ENCODE data around the gene CDHR1.

DNA sequence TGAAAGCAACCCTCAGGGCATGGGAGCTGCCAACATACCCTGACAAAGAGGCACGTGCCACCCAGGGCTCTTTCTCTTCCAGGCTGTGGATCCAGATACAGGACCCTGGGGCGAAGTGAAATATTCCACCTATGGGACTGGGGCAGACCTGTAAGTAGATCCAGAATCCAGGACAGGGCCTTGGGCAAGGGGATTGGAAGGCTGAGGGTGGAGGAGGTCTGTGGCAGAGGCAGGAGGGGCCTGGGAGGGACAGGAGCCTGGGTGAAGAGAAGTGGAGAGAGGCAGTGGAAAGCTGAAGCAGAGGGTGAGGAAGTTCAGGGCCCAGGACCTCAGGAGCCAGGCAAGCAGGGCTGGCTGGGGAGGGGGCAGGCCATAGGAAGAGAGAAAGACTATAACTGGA, 17.2 kb downstream of the CDHR1 start:
- TF ChIP-seq ZNF207 (IDR thresholded peaks at IDR 0.05; ENCODE audit: borderline replicate concordance) (no peak), ZSCAN29 (IDR thresholded peaks at IDR 0.05) (no peak), YY1 (IDR thresholded peaks at IDR 0.05; ENCODE audit: low read depth, low read length) (no peak), POLR2AphosphoS2 (IDR thresholded peaks at IDR 0.05; ENCODE audit: low read depth, low read length) (no peak), ESRRA (IDR thresholded peaks at IDR 0.05; ENCODE audit: low read length) (no peak), EZH2 (IDR thresholded peaks at IDR 0.05; ENCODE audit: borderline replicate concordance, control insufficient read depth, low read depth, low read length) (no peak), FOS (IDR thresholded peaks at IDR 0.05; ENCODE audit: borderline replicate concordance, extremely low read depth, insufficient read length) (no peak), GABPA (IDR thresholded peaks at IDR 0.05; ENCODE audit: low read depth) (no peak), EGR1 (IDR thresholded peaks at IDR 0.05; ENCODE audit: borderline replicate concordance in 1 of 2, low read depth in 2 of 2, low read length in 2 of 2) (no peak), RELA (IDR thresholded peaks at IDR 0.05; ENCODE audit: borderline replicate concordance, partially characterized antibody) (no peak)
- TF ChIP-seq, protein P1, sequence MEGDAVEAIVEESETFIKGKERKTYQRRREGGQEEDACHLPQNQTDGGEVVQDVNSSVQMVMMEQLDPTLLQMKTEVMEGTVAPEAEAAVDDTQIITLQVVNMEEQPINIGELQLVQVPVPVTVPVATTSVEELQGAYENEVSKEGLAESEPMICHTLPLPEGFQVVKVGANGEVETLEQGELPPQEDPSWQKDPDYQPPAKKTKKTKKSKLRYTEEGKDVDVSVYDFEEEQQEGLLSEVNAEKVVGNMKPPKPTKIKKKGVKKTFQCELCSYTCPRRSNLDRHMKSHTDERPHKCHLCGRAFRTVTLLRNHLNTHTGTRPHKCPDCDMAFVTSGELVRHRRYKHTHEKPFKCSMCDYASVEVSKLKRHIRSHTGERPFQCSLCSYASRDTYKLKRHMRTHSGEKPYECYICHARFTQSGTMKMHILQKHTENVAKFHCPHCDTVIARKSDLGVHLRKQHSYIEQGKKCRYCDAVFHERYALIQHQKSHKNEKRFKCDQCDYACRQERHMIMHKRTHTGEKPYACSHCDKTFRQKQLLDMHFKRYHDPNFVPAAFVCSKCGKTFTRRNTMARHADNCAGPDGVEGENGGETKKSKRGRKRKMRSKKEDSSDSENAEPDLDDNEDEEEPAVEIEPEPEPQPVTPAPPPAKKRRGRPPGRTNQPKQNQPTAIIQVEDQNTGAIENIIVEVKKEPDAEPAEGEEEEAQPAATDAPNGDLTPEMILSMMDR (IDR thresholded peaks at IDR 0.05 in 2 of 3, conservative IDR thresholded peaks at IDR 0.05 in 1 of 3; ENCODE audit: control insufficient read depth in 2 of 3, extremely low read depth in 1 of 3, insufficient read depth in 1 of 3, low read depth in 3 of 3, low read length in 3 of 3) = no peak
